HepG2 (cell line): Measurements from ENCODE around the gene CRADD. TPM values are rescaled to one million over a fixed set of nuclear protein-coding genes. Genes with fewer than 3 reads are reported as not detected.

Experiments
- ATAC-seq: fragments of 200-7000 bp; cut with Tn5 transposase; 3 replicates; pipeline ENCODE4 v1.9.1; 2020; ENCODE audit warnings: mild to moderate bottlenecking, moderate library complexity
- BruUV-seq: library from RNA; stranded (reverse); fragments of 400-500 nt; replicated peaks from 2 replicates; lab custom pipeline; 2021; lab: Mats Ljungman, UMichigan
- CTCF ChIA-PET: fragments of 300-600 bp; formaldehyde crosslinking; extraction: SDS; loops from one replicate; lab custom pipeline; 2021; ENCODE audit warnings: low total read pairs, inconsistent platforms, low intra/inter-chr PET ratio; lab: Yijun Ruan, JAX
- POLR2A ChIA-PET: fragments of 350-600 bp; sonication (Branson Sonifier 250); formaldehyde crosslinking; loops from one replicate; lab custom pipeline; 2020; ENCODE audit warnings: antibody characterized with exemption, inconsistent platforms; lab: Yijun Ruan, JAX
- DNase-seq: peaks from one replicate; pipeline ENCODE4 v3.0.0-alpha.2; 2015; ENCODE audit warnings: low spot score
- FAIRE-seq: peaks from 3 replicates; lab custom pipeline; 2011; peaks lifted over from hg19 to GRCh38; lab: Jason Lieb, UNC
- H2AFZ ChIP-seq: one replicate; pipeline ENCODE4 v1.6.1; 2011; ENCODE audit warnings: low read length, inconsistent platforms
- H3K27ac ChIP-seq: fragments of 300-600 bp; 3 replicates; pipeline ENCODE4 v1.8.0; 2011; ENCODE audit warnings: mixed run types, mild to moderate bottlenecking, mixed read lengths, low read length, inconsistent platforms; ENCODE audit not compliant: insufficient read depth; ENCODE audit errors: extremely low read length
- H3K27me3 ChIP-seq, 2 experiments: fragments of 200-600 bp in 1 of 2; 2 replicates in 1 of 2; 3 replicates in 1 of 2; pipeline versions ENCODE4 v1.6.0 to v1.8.0; 2011; ENCODE audit warnings: low read length in 2 of 2, mild to moderate bottlenecking in 2 of 2, moderate library complexity in 2 of 2, inconsistent platforms in 1 of 2; ENCODE audit not compliant: insufficient read depth in 2 of 2, control insufficient read depth in 1 of 2
- H3K36me3 ChIP-seq, 2 experiments: fragments of 200-600 bp in 1 of 2; replicated peaks in 1 of 2; 2 replicates in 1 of 2; 3 replicates in 1 of 2; pipeline versions ENCODE4 v1.5.1 to v1.8.0; 2011; ENCODE audit warnings: low read length in 2 of 2, inconsistent platforms in 1 of 2; ENCODE audit not compliant: insufficient read depth in 2 of 2, control insufficient read depth in 1 of 2
- H3K4me1 ChIP-seq: 2 replicates; pipeline ENCODE4 v1.5.1; 2012; ENCODE audit warnings: low read length, inconsistent platforms; ENCODE audit not compliant: insufficient read depth
- H3K4me2 ChIP-seq: 2 replicates; pipeline ENCODE4 v1.6.0; 2011; ENCODE audit warnings: low read depth, low read length, inconsistent platforms
- H3K4me3 ChIP-seq, 3 experiments: fragments of 200-600 bp in 1 of 3; sonication (generic), shearing (Covaris generic) in 1 of 3; replicated peaks in 1 of 3; 2 replicates each; pipeline ENCODE4 v1.5.1; 2011 to 2016; ENCODE audit warnings: low read length in 3 of 3, inconsistent platforms in 2 of 3, low read depth in 2 of 3, mild to moderate bottlenecking in 2 of 3, control low read depth in 1 of 3, mixed read lengths in 1 of 3; ENCODE audit not compliant: insufficient read depth in 1 of 3
- H3K79me2 ChIP-seq: one replicate; pipeline ENCODE4 v1.6.1; 2011; ENCODE audit warnings: low read length, inconsistent platforms; ENCODE audit not compliant: insufficient read depth
- H3K9ac ChIP-seq: 2 replicates; pipeline ENCODE4 v1.6.0; 2011; ENCODE audit warnings: mild to moderate bottlenecking, low read depth, low read length, inconsistent platforms; ENCODE audit not compliant: insufficient read depth
- H3K9me3 ChIP-seq: 2 replicates; pipeline ENCODE4 v1.5.1; 2012; ENCODE audit warnings: mild to moderate bottlenecking, low read length
- H4K20me1 ChIP-seq: 2 replicates; pipeline ENCODE4 v1.6.0; 2011; ENCODE audit warnings: inconsistent platforms, mild to moderate bottlenecking, low read length, moderate library complexity; ENCODE audit not compliant: insufficient read depth
- ARID3A ChIP-seq: IDR thresholded peaks from 2 replicates; pipeline ENCODE4 v1.6.1; 2012; ENCODE audit warnings: low read depth, low read length, improper control_type of control experiment
- ATF6 ChIP-seq: sonication (generic); formaldehyde crosslinking; conservative IDR thresholded peaks from 2 replicates; pipeline ENCODE4 v1.4.0; 2020; ENCODE audit warnings: missing genetic modification reagents
- ATF7 ChIP-seq, 2 experiments: fragments of 450-650 bp in 1 of 2; sonication (generic) in 1 of 2; formaldehyde crosslinking in 1 of 2; IDR thresholded peaks; 2 replicates each; pipeline versions ENCODE4 v1.4.0 to v1.6.1; 2016 to 2020; ENCODE audit warnings: antibody characterized with exemption in 1 of 2, mild to moderate bottlenecking in 1 of 2, missing genetic modification reagents in 1 of 2
- DZIP1 ChIP-seq: sonication (generic); formaldehyde crosslinking; IDR thresholded peaks from 2 replicates; pipeline ENCODE4 v1.5.0; 2020; ENCODE audit warnings: mild to moderate bottlenecking, missing genetic modification reagents
- NBN ChIP-seq: fragments of 450-650 bp; conservative IDR thresholded peaks from 2 replicates; pipeline ENCODE4 v1.6.1; 2017
- NR0B2 ChIP-seq: sonication (generic); formaldehyde crosslinking; IDR thresholded peaks from 2 replicates; pipeline ENCODE4 v1.4.0; 2020; ENCODE audit warnings: mild to moderate bottlenecking, missing genetic modification reagents
- RBFOX2 ChIP-seq: fragments of 200-400 bp; formaldehyde crosslinking; IDR thresholded peaks from 2 replicates; pipeline ENCODE4 v1.6.1; 2017; ENCODE audit warnings: low read depth, mild to moderate bottlenecking, low read length
- RFXAP ChIP-seq: sonication (generic); formaldehyde crosslinking; IDR thresholded peaks from 2 replicates; pipeline ENCODE4 v1.4.0; 2020; ENCODE audit warnings: missing genetic modification reagents, borderline replicate concordance
- THYN1 ChIP-seq: sonication (generic); formaldehyde crosslinking; IDR thresholded peaks from 2 replicates; pipeline ENCODE4 v1.8.1; 2023; ENCODE audit warnings: low read depth, mild to moderate bottlenecking, moderate library complexity, missing genetic modification reagents, borderline replicate concordance
- ZFAT ChIP-seq: sonication (generic); formaldehyde crosslinking; conservative IDR thresholded peaks from 2 replicates; pipeline ENCODE4 v1.8.1; 2023; ENCODE audit warnings: missing genetic modification reagents, inconsistent platforms
- ZNF782 ChIP-seq: sonication (generic); formaldehyde crosslinking; IDR thresholded peaks from 2 replicates; pipeline ENCODE4 v1.4.0; 2020; ENCODE audit warnings: missing genetic modification reagents, mild to moderate bottlenecking, borderline replicate concordance
- WGBS: methylation state at CpG from one replicate; pipeline ENCODE4 v1.1.6; 2017; ENCODE audit warnings: low lambda C conversion rate; 5-methylcytosine and 5-hydroxymethylcytosine counted together
- in situ Hi-C: cut with HindIII; loops from 2 replicates; pipeline ENCODE4 v1.10.0; 2017; ENCODE audit warnings: low pct_unique_long_range_greater_than_20kb; ENCODE audit not compliant: extremely low pct_ligation_motif_present
- intact Hi-C: fragments of 100-400 bp; cut with micrococcal nuclease; formaldehyde crosslinking; loops from one replicate; pipeline ENCODE4 v1.10.0; 2022; ENCODE audit not compliant: unreplicated experiment
- polyA plus RNA-seq, 8 experiments: library from polyadenylated mRNA; depleted of rRNA in 3 of 8; stranded (reverse) in 7 of 8; unstranded in 1 of 8; fragments of >200 nt; fragmentation: Illumina TruSeq in 4 of 8; extraction: Trizol in 4 of 8; gene quantifications; 2 replicates each; pipeline versions ENCODE4 v1.2.1 to v1.2.3, GENCODE V29; 2011 to 2016; ENCODE audit warnings: low read depth in 4 of 8, missing spikeins in 1 of 8, mixed read lengths in 1 of 8; ENCODE audit not compliant: insufficient read depth in 1 of 8
- total RNA-seq, 5 experiments: library from RNA; depleted of rRNA; stranded (reverse); fragments of >200 nt; fragmentation: Illumina TruSeq; extraction: Trizol; gene quantifications; 2 replicates each; pipeline ENCODE4 v1.2.3, GENCODE V29; 2016; ENCODE audit warnings: low read depth in 1 of 5

Gene CRADD
- total and polyA plus RNA-seq, 2 of the 13 experiments (the other 11 are each of a cell fraction or from before 2014, with no cell fraction given) = 12.4 to 18.8 TPM

- DNase-seq = no peak
- H2AFZ ChIP-seq = no peak overlapping the region
- CTCF ChIA-PET = no interaction called here
- intact Hi-C loops = no loop called here
- H4K20me1 ChIP-seq = no peaks in the 10 kb centered on the region
- no peak for FAIRE-seq
- TF ChIP-seq NR0B2 (CRISPR knock-in tag) (no peak), RBFOX2 (no peak), DZIP1 (no peak), ZNF782 (CRISPR knock-in tag) (no peak)
- TF ChIP-seq, all 625 proteins: peak for 0
- POLR2A ChIA-PET = no interaction called here
- Histone ChIP-seq H3K4me3 (no peak overlapping the region), H3K9me3 (peaks cover 4% of the 10 kb centered on the region; the same call in 1 of the 2 replicates), H3K79me2 (no peaks in the 10 kb centered on the region), H3K27me3 (no peaks in the 10 kb centered on the region), H3K36me3 (no peaks in the 10 kb centered on the region), H3K27ac (no peak overlapping the region), H3K4me1 (peaks cover 13% of the 10 kb centered on the region), H3K9ac (no peak overlapping the region), H3K4me2 (no peak overlapping the region)
- BruUV-seq = no TSS peak
- ATAC-seq = no peak
- in situ Hi-C loops = no loop called here
- 97% methylated on average over 2 of the region's 2 CpGs for WGBS
Observed at GRCh38 chr12:93720559-93720958, 43.4 kb downstream of the CRADD start.

GRCh38 chr12:93722179-93722578 lies 45.0 kb downstream of the CRADD start:
- Histone ChIP-seq H4K20me1 (no peaks in the 10 kb centered on the region), H3K4me2 (no peak overlapping the region), H3K36me3 (no peaks in the 10 kb centered on the region), H3K4me1 (peaks cover 19% of the 10 kb centered on the region), H3K27me3 (no peaks in the 10 kb centered on the region), H3K9me3 (peaks cover 4% of the 10 kb centered on the region; the same call in 1 of the 2 replicates), H3K27ac (no peak overlapping the region), H2AFZ (no peak overlapping the region), H3K79me2 (no peaks in the 10 kb centered on the region), H3K4me3 (no peak overlapping the region), H3K9ac (no peak overlapping the region)
- DNase-seq (no peak), FAIRE-seq (no peak), ATAC-seq (no peak)
- in situ Hi-C loops (no loop called here), intact Hi-C loops (no loop called here)
- WGBS = 81% methylated on average over 2 of the region's 2 CpGs
- BruUV-seq = no TSS peak
- POLR2A ChIA-PET = no interaction called here
- CTCF ChIA-PET = no interaction called here
- TF ChIP-seq ATF6 (CRISPR knock-in tag) = no peak
- TF ChIP-seq THYN1 (CRISPR knock-in tag) = no peak
- TF ChIP-seq RFXAP (CRISPR knock-in tag) = no peak
- TF ChIP-seq ATF7 (IDR thresholded peaks at IDR 0.05) = no peak
- no peak for TF ChIP-seq ATF7 (CRISPR knock-in tag; IDR thresholded peaks at IDR 0.05)
- no peak for TF ChIP-seq ZFAT
- no peak for TF ChIP-seq ARID3A
- TF ChIP-seq NBN = no peak
